Liver (tissue), 9 donors: Measurements from ENCODE around the gene VWF. TPM values are rescaled to one million over a fixed set of nuclear protein-coding genes. Genes with fewer than 3 reads are reported as not detected.

Experiments used
- DNase-seq: peaks from one replicate; pipeline ENCODE4 v3.0.0-alpha.2; 2017; ENCODE audit warnings: low spot score
- H3K27ac ChIP-seq, 2 donors: one replicate each; pipeline ENCODE4 v1.7.0; 2013; ENCODE audit warnings: inconsistent platforms in 2 of 2, low read length in 2 of 2, control low read depth in 1 of 2, low read depth in 1 of 2, mild to moderate bottlenecking in 1 of 2
- H3K27me3 ChIP-seq, 4 donors: one replicate each; pipeline versions ENCODE4 v1.6.1 to v1.7.0; 2013; ENCODE audit warnings: low read length in 3 of 4, inconsistent platforms in 1 of 4, mild to moderate bottlenecking in 1 of 4, moderate library complexity in 1 of 4; ENCODE audit not compliant: control insufficient read depth in 4 of 4, insufficient read depth in 4 of 4
- H3K36me3 ChIP-seq, 4 donors: one replicate each; pipeline versions ENCODE4 v1.6.1 to v1.7.0; 2013; ENCODE audit warnings: low read length in 3 of 4, mild to moderate bottlenecking in 3 of 4, low read depth in 1 of 4, moderate library complexity in 1 of 4; ENCODE audit not compliant: control insufficient read depth in 4 of 4, insufficient read depth in 3 of 4
- H3K4me1 ChIP-seq, 4 donors: one replicate each; pipeline versions ENCODE4 v1.6.1 to v1.7.0; 2013; ENCODE audit warnings: low read length in 3 of 4, mild to moderate bottlenecking in 3 of 4, moderate library complexity in 1 of 4; ENCODE audit not compliant: control insufficient read depth in 4 of 4, insufficient read depth in 4 of 4
- H3K4me3 ChIP-seq, 3 donors: one replicate each; pipeline versions ENCODE4 v1.6.1 to v1.7.0; 2013; ENCODE audit warnings: low read length in 3 of 3, control low read depth in 1 of 3, low read depth in 1 of 3, mild to moderate bottlenecking in 1 of 3
- H3K9ac ChIP-seq, 2 donors: one replicate each; pipeline ENCODE4 v1.7.0; 2013; ENCODE audit warnings: low read length in 2 of 2, mild to moderate bottlenecking in 2 of 2, moderate library complexity in 2 of 2, control low read depth in 1 of 2, low read depth in 1 of 2
- H3K9me3 ChIP-seq, 4 donors: one replicate each; pipeline versions ENCODE4 v1.6.1 to v1.7.0; 2013; ENCODE audit warnings: low read length in 3 of 4; ENCODE audit not compliant: control insufficient read depth in 4 of 4
- CTCF ChIP-seq: fragments of 150-350 bp; IDR thresholded peaks from 2 replicates; pipeline ENCODE4 v1.5.1; 2017; ENCODE audit warnings: improper control_type of control experiment, low read depth, low read length; ENCODE audit not compliant: missing input control
- FOXA2 ChIP-seq: IDR thresholded peaks from 2 replicates; pipeline ENCODE4 v1.6.1; 2016; ENCODE audit warnings: antibody characterized with exemption
- GABPA ChIP-seq, 2 donors: IDR thresholded peaks in 1 of 2; conservative IDR thresholded peaks in 1 of 2; 2 replicates each; pipeline ENCODE4 v1.6.1; 2016; ENCODE audit warnings: antibody characterized with exemption in 2 of 2, mild to moderate bottlenecking in 1 of 2, moderate library complexity in 1 of 2
- HNF4A ChIP-seq, 2 donors: conservative IDR thresholded peaks; 2 replicates each; pipeline ENCODE4 v1.6.1; 2016; ENCODE audit warnings: antibody characterized with exemption in 2 of 2, mild to moderate bottlenecking in 2 of 2
- HNF4G ChIP-seq: IDR thresholded peaks from 2 replicates; pipeline ENCODE4 v1.6.1; 2016; ENCODE audit warnings: antibody characterized with exemption
- JUND ChIP-seq, 2 donors: IDR thresholded peaks; 2 replicates each; pipeline ENCODE4 v1.6.1; 2016; ENCODE audit warnings: antibody characterized with exemption in 2 of 2
- MAX ChIP-seq: IDR thresholded peaks from 2 replicates; pipeline ENCODE4 v1.6.1; 2016; ENCODE audit warnings: antibody characterized with exemption
- NR2F2 ChIP-seq: IDR thresholded peaks from 2 replicates; pipeline ENCODE4 v1.6.1; 2016; ENCODE audit warnings: antibody characterized with exemption
- RAD21 ChIP-seq, 2 donors: IDR thresholded peaks; 2 replicates each; pipeline ENCODE4 v1.6.1; 2016; ENCODE audit warnings: antibody characterized with exemption in 2 of 2, mild to moderate bottlenecking in 2 of 2
- REST ChIP-seq: IDR thresholded peaks from 2 replicates; pipeline ENCODE4 v1.6.1; 2016; ENCODE audit warnings: antibody characterized with exemption, mild to moderate bottlenecking
- RXRA ChIP-seq, 2 donors: IDR thresholded peaks; 2 replicates each; pipeline ENCODE4 v1.6.1; 2017 to 2018; ENCODE audit warnings: antibody characterized with exemption in 2 of 2, mild to moderate bottlenecking in 1 of 2
- SP1 ChIP-seq: IDR thresholded peaks from 2 replicates; pipeline ENCODE4 v1.6.1; 2018; ENCODE audit warnings: antibody characterized with exemption, mild to moderate bottlenecking
- TAF1 ChIP-seq: conservative IDR thresholded peaks from 2 replicates; pipeline ENCODE4 v1.6.1; 2016; ENCODE audit warnings: antibody characterized with exemption, mild to moderate bottlenecking
- YY1 ChIP-seq: IDR thresholded peaks from 2 replicates; pipeline ENCODE4 v1.6.1; 2016; ENCODE audit warnings: antibody characterized with exemption, mild to moderate bottlenecking
- ZBTB33 ChIP-seq: IDR thresholded peaks from 2 replicates; pipeline ENCODE4 v1.6.1; 2016; ENCODE audit warnings: antibody characterized with exemption
- WGBS: extraction: QIAGEN DNeasy Blood & Tissue Kit; methylation state at CpG from one replicate; pipeline ENCODE4 v1.1.7; 2013; 5-methylcytosine and 5-hydroxymethylcytosine counted together
- polyA plus RNA-seq, 2 donors: library from polyadenylated mRNA; stranded (reverse) in 1 of 2; unstranded in 1 of 2; fragments of 200-250 nt in 1 of 2; fragments of >200 nt in 1 of 2; fragmentation: Nextera tagmentation in 1 of 2; extraction: Ambion mirVana in 1 of 2; gene quantifications; one replicate each; pipeline versions ENCODE4 v1.2.1 to v1.2.3, GENCODE V29; 2013 to 2015
- total RNA-seq, 2 donors: library from RNA; depleted of rRNA; stranded (reverse); fragments of >200 nt; gene quantifications; one replicate each; pipeline ENCODE4 v1.2.3, GENCODE V29; 2014
- TF ChIP-seq, protein P1 (sequence below): IDR thresholded peaks from 2 replicates; pipeline ENCODE4 v1.6.1; 2016; ENCODE audit warnings: antibody characterized with exemption
- donor health status: healthy.
- donor health status: healthy.
- donor health status: healthy.
- donor health status: healthy.
- donor health status: healthy.

VWF gene
- total and polyA plus RNA-seq, 4 donors: 2.1 to 10.8 (median 4.0) TPM

DNA sequence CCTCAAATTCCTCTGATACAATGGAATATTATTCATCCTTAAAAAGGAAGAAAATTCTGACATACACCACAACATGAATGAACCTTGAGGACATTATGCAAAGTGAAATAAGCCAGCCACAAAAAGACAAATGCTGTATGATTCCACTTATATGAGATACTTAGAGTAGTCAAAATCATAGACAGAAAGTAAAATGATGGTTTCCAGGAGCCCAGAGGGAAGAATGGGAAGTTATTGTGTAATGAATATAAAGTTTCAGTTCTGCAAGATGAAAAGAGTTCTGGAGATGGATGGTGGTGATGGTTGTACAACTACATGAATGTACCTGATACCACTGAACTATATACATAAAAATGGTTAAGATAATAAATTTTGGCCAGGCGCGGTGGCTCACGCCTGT, 18.3 kb downstream of the VWF start:
- DNase-seq: no peak
- Histone ChIP-seq H3K36me3 (no peaks in the 10 kb centered on the region), H3K4me3 (no peak overlapping the region), H3K9ac (no peak overlapping the region), H3K27me3 (no peaks in the 10 kb centered on the region), H3K27ac (no peak overlapping the region), H3K9me3 (no peaks in the 10 kb centered on the region), H3K4me1 (no peaks in the 10 kb centered on the region)
- 96% methylated on average over 3 of the region's 3 CpGs for WGBS
- TF ChIP-seq RAD21 (IDR thresholded peaks at IDR 0.05) (no peak), RXRA (IDR thresholded peaks at IDR 0.05) (no peak), HNF4A (conservative IDR thresholded peaks at IDR 0.05) (no peak), YY1 (no peak), JUND (IDR thresholded peaks at IDR 0.05) (no peak), ZBTB33 (no peak), HNF4G (no peak)
- TF ChIP-seq, protein P1, sequence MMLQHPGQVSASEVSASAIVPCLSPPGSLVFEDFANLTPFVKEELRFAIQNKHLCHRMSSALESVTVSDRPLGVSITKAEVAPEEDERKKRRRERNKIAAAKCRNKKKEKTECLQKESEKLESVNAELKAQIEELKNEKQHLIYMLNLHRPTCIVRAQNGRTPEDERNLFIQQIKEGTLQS: no peak

- Histone ChIP-seq H3K9ac (no peak overlapping the region), H3K27ac (no peak overlapping the region)
Measured at GRCh38 chr12:6104842-6105241, 19.6 kb downstream of the VWF start.

More at GRCh38 chr12:6104842-6105241, 19.6 kb downstream of the VWF start:
- Histone ChIP-seq H3K4me3 (no peak overlapping the region), H3K4me1 (no peaks in the 10 kb centered on the region), H3K27me3 (no peaks in the 10 kb centered on the region), H3K36me3 (no peaks in the 10 kb centered on the region), H3K9me3 (no peaks in the 10 kb centered on the region)
- DNase-seq: no peak
- no peak for TF ChIP-seq SP1
- no peak for TF ChIP-seq NR2F2
- TF ChIP-seq RAD21 (IDR thresholded peaks at IDR 0.05): no peak
- TF ChIP-seq, protein P1: no peak
- no peak for TF ChIP-seq RXRA (IDR thresholded peaks at IDR 0.05)
- TF ChIP-seq MAX: no peak
- no peak for TF ChIP-seq CTCF
- no peak for TF ChIP-seq GABPA (IDR thresholded peaks at IDR 0.05 in 1 of 2, conservative IDR thresholded peaks at IDR 0.05 in 1 of 2)
- TF ChIP-seq FOXA2: no peak
- no peak for TF ChIP-seq REST
- no peak for TF ChIP-seq TAF1
- 92% methylated on average over 2 of the region's 2 CpGs for WGBS
